ENCODE results near the gene RAB10. TPM values are rescaled to one million over a fixed set of nuclear protein-coding genes. Genes with fewer than 3 reads are reported as not detected.

The RAB10 gene
- total and polyA plus RNA-seq, 2 of the 13 experiments (the other 11 are each of a cell fraction or from before 2014, with no cell fraction given), result 48.2 to 120 TPM

DNA sequence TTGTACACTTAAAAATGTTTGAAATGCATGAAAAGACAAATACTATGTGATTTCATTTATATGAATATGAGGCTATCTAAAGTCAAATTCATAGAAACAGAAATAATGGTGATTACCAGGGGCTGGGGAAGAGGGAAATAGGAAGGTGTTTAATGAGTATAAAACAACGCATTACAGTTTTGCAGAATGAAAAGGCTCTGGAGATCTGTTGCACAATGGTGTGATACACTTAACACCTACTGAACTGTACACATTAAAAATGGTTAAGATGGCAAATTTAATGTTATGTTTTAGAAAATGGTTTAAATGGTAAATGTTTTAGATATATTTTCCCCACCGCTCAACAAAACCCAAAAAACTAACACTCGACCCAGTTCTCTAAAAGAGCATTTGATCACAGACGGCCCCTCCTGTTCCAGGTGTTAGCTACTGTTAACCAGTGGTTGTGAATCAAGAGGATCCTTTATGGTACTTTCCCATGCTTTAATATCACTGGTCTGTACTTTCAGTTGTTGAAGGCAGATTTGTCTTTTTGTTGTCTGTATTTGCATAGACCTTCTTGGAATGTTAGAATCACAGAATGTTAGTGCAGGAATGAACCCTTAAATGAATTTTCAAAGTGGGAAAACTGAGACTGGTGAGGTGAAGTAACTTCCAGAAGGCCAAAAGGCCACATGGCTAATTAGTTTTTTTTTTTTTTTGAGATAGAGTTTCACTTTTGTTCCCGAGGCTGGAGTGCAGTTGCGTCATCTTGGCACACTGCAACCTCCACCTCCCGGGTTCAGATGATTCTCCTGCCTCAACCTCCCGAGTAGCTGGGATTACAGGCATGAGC lies 10.2 kb downstream of the RAB10 start:
- WGBS (ENCODE audit: low lambda C conversion rate), result 61% methylated on average over 8 of the region's 8 CpGs
- Histone ChIP-seq H3K4me2 (ENCODE audit: low read depth, low read length) (peak overlapping the region; percentile 52), H2AFZ (ENCODE audit: low read length) (no peak overlapping the region), H4K20me1 (ENCODE audit: insufficient read depth, low read length) (peaks cover 76% of the 10 kb centered on the region), H3K27ac (ENCODE audit: extremely low read length, insufficient read depth, low read length) (peak overlapping the region; percentile 54), H3K27me3 (ENCODE audit: control insufficient read depth in 1 of 2, insufficient read depth in 2 of 2, low read length in 2 of 2) (no peaks in the 10 kb centered on the region), H3K9ac (ENCODE audit: insufficient read depth, low read depth, low read length) (no peak overlapping the region), H3K36me3 (replicated peaks in 1 of 2; ENCODE audit: control insufficient read depth in 1 of 2, insufficient read depth in 2 of 2, low read length in 2 of 2) (peaks cover 7 to 29% of the 10 kb centered on the region in 2 experiments), H3K4me3 (replicated peaks in 1 of 3; ENCODE audit: insufficient read depth in 1 of 3, low read depth in 2 of 3, low read length in 3 of 3) (peak overlapping the region in 1 of 3 experiments; percentile 2; a peak in 1 of 6 replicates), H3K9me3 (ENCODE audit: low read length) (no peaks in the 10 kb centered on the region), H3K4me1 (ENCODE audit: insufficient read depth, low read length) (peaks cover 79% of the 10 kb centered on the region), H3K79me2 (ENCODE audit: insufficient read depth, low read length) (peaks cover 97% of the 10 kb centered on the region)
- intact Hi-C loops (cut with micrococcal nuclease; ENCODE audit: unreplicated experiment), result no loop called here
- peak; percentile 45 for ATAC-seq
- POLR2A ChIA-PET, result interaction anchor here (0.7 kb wide), 1 partner anchor 15 kb away, joined by 3 read pairs; no protein-coding TSS in a partner anchor
- in situ Hi-C loops (cut with HindIII; ENCODE audit: extremely low pct_ligation_motif_present, low pct_unique_long_range_greater_than_20kb), result no loop called here
- peak; percentile 54 for DNase-seq (ENCODE audit: low spot score)
- no peak for FAIRE-seq
- CTCF ChIA-PET (ENCODE audit: low intra/inter-chr PET ratio, low total read pairs), result no interaction called here
- BruUV-seq (replicated peaks), result TSS peak; percentile 12
- TF ChIP-seq ZNF549 (CRISPR knock-in tag; IDR thresholded peaks at IDR 0.05) (no peak), ZNF547 (CRISPR knock-in tag; IDR thresholded peaks at IDR 0.05) (no peak), SAP130 (CRISPR knock-in tag; IDR thresholded peaks at IDR 0.05; ENCODE audit: low read depth) (peak; percentile 34; the same call in 1 of the 2 replicates), ZNF362 (CRISPR knock-in tag; IDR thresholded peaks at IDR 0.05; ENCODE audit: borderline replicate concordance) (peak; percentile 97), TCF12 (IDR thresholded peaks at IDR 0.05) (no peak), TCF12 (CRISPR knock-in tag; IDR thresholded peaks at IDR 0.05) (no peak), EED (CRISPR knock-in tag; IDR thresholded peaks at IDR 0.05) (no peak), CC2D1A (CRISPR knock-in tag; IDR thresholded peaks at IDR 0.05) (no peak), CEBPG (CRISPR knock-in tag; IDR thresholded peaks at IDR 0.05) (peak; percentile 92), ZNF768 (CRISPR knock-in tag; IDR thresholded peaks at IDR 0.05) (no peak), ZNF331 (CRISPR knock-in tag; IDR thresholded peaks at IDR 0.05) (peak; percentile 44; the same call in 1 of the 2 replicates), UBTF (CRISPR knock-in tag; IDR thresholded peaks at IDR 0.05) (0 out of 2 replicates have a peak, but pooled peaks have one; percentile 35), PAXIP1 (CRISPR knock-in tag; conservative IDR thresholded peaks at IDR 0.05) (peak; percentile 45; the same call in 1 of the 2 replicates), NR2F1 (CRISPR knock-in tag; IDR thresholded peaks at IDR 0.05) (peak in 1 of 2 experiments; percentile 76; a peak in 2 of 4 replicates), LCORL (IDR thresholded peaks at IDR 0.05) (no peak), LCORL (CRISPR knock-in tag; IDR thresholded peaks at IDR 0.05) (peak; percentile 45; the same call in 1 of the 2 replicates), ZNF33B (CRISPR knock-in tag; IDR thresholded peaks at IDR 0.05) (no peak)
- TF ChIP-seq, protein P1, sequence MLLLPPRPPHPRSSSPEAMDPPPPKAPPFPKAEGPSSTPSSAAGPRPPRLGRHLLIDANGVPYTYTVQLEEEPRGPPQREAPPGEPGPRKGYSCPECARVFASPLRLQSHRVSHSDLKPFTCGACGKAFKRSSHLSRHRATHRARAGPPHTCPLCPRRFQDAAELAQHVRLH (CRISPR knock-in tag; IDR thresholded peaks at IDR 0.05; ENCODE audit: borderline replicate concordance, low read depth), result no peak

Data from HepG2 (cell line).